ENCODE measurements around the gene HAAO.
"Not testable (repeated sequence)": the region's sequence is repeated elsewhere in the genome, so short reads cannot be mapped to it uniquely, and the experiment has no call there.

Gene HAAO

DNA sequence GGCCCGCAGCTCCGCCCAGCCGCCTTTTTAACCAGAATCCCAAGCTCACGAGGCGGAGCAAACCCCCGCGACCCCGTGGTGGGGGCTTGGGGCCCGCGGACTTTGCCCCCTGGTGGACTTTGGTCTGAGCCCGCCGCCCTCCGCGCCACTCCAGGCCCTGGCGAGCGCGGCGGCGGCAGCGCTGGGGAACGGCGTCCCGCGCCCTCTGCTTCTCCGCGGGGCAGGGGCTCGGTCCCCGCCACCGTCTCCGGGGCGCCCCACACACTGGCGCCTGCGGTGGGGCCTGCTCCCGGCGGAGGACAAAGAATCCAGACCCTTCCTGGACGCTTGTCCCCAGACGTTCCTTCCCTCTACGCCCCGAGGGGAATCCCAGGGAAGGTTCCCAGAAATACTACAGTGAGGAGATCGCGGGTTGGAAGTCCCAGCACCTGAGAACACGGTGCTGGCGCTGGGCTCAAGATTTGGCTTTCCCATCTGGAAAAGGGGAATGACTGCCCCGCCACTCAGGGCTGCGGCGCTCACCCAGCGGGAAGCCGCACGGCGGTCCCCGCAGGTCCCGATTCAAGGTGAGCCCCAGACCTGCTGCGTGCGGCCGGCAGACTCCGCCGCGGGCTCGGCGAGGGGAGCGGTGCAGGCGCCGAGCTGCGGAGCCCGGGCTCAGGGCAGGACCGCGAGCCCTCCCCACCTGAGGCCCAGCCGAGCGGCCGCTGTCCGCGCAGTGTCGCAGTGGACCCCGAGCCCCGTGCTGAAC lies at the start of gene HAAO:
HAAO (minus strand) TSS at position 1 of the 751 bp plus-strand sequence. CDS start 47 bp downstream, outside the sequence.
- DNase-seq: peak; percentile 81

DNA sequence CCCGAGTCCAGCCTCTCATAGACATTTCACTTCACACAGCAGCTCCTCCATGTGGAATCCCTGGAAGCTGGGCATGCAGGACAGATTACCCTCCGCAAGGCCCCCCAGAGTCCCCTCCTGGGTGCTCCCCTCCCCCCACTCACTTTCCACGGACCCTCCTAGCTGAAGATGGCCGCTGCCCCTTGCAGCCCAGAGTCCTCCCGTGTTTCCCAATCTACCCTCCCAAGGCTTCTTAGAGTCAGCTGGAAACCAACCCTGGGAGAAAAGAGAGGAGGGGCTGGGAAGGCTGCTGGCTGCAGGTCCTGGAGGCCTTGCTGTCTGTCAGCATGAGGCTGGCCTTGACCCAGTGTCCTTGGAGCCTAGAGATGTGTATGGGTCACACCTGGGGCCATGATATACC lies 49.0 kb upstream of the HAAO start:
- DNase-seq: no peak

DNA sequence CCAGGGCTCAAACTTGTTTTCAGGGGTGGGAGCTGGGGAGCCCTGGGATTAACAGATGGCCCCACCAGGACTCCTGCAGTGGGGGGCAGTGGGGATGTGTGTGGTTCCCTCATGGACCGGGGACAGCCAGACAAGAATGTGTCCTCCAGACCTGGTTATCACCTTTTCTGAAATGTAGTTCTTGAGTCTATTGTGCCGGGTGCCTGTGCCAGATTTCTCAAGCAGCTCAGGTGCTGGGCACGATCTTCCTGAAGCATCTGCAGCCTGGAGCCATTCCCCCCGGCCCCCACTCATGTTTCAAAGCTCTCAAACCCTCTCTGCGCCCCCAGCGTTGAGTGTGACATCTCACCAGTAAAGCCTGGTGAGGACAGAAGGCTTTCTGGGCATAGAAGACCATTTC lies 48.4 kb upstream of the HAAO start:
- DNase-seq: no peak

DNA sequence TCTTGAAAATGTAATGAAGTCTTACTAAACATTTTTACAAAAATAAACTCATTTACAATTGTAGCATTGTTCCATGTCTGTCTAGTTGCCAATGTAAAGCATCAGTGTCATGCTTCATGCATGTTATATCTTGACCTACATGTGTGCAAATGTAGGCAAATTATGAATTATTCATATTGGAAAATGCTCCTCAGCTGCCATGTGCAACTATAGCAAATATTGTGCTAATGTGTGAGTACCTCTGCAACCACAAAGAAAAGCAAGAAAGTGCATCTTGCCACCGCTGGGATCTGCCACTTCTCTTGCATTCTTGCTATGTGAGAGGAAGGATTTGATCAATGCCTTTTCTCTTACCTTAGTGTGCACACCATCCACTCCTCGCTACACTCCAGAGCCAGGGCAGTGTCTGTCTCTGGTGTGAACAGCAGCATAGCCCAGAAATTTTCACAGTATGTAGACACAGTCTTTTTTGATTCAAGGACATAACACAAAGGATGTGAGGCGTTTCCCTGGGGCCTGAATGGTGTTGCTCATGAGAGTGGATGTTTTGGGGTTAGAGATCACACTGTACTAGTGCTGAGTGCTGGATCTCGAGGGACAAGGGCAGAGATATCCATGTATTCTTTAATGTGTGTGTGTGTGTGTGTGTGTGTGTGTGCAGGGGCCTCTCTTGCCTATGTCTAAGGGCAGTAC lies 47.6 kb upstream of the HAAO start:
- DNase-seq: peak; percentile 76

DNA sequence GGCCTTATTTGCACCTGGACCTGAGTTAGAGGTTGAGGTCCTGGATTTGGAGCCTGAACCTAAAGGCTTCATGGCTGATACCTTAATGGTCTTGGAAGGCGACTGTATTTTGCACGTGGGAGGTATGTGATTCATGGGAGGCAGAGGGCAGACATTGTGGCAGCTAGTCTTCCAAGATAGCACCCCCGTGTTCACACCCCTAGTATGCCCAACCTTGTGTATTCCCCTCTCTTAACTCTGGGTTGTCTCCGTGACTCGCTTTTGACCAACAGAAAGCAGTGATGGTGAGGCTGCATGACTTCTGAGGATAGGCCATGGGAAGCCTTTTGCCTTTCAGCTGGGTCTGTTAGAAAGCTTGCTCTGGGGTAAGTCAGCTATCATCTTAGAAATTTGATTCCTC lies 45.8 kb upstream of the HAAO start:
- no peak for DNase-seq

DNA sequence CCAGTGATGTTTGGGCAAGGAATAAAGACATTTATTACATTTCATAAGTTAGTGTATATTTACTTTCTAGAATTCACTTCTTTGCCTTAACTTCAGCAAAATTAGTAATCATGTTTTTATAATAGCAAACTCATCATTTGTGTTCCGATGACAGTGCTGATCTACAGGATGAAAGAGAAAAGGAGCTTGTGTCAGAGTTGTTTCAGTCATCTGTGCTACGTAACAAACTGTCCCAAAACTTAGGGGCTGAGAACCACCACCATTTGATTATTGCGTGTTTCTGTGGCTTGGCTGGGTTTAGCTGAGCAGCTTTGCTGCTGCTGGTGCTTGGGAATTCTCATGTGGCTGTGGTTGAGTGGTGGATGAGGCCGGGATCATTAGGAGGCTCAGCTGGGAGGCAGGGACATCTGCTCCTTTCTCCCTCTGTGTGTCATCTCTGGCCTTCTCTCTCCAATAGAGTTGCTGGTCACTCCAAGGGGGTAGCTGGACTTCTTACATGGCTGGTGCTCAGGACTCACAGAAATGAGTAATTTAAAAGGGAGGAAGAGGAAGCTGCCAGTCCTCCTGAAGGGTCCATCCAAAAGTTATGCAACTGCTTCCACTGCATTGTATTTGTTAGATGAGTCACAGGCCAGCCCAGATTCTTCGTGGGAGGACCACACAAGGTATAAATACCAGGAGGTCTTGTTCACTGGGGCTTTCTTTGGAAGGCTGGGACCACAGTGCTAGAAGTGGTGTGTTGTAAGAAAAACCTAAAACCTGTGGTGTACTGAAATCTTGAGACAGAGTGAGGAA lies 43.4 kb upstream of the HAAO start:
- no peak for DNase-seq

DNA sequence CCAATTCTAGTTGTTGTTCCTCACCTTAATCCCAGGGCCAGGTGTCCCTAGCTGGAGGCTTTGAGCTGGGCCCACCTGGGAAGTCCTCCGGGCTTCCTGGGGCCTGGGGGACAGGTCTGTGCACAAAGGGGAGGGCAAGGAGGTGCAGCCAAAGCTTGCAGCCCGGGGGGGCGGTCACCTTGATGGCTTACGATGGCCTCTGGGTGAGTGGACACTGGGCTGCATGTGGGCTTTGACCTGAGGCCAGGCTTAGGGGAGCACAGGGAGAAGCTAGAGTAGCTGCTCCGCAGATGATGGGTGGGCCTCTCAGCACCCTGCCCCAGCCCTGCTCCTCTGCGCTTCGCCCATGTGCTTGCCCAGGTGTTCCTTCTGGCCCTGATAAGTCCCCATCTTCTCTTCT lies 41.8 kb upstream of the HAAO start:
- DNase-seq: no peak

DNA sequence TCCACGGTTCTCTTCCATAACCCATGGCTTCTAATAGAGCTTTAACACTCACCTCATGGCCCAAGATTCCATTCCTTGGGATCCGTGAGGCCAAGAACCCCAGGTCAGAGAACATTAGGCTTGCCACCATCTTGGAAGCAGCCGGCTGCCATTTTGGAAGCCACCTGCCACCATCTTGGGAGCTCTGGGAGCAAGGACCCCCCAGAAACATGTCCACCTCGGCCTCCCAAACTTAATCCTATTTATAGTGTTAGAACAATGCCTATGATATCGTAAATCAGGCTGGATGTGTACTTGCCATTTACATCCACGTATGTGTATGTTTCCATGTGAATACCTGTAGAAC lies 39.9 kb upstream of the HAAO start:
- no peak for DNase-seq

DNA sequence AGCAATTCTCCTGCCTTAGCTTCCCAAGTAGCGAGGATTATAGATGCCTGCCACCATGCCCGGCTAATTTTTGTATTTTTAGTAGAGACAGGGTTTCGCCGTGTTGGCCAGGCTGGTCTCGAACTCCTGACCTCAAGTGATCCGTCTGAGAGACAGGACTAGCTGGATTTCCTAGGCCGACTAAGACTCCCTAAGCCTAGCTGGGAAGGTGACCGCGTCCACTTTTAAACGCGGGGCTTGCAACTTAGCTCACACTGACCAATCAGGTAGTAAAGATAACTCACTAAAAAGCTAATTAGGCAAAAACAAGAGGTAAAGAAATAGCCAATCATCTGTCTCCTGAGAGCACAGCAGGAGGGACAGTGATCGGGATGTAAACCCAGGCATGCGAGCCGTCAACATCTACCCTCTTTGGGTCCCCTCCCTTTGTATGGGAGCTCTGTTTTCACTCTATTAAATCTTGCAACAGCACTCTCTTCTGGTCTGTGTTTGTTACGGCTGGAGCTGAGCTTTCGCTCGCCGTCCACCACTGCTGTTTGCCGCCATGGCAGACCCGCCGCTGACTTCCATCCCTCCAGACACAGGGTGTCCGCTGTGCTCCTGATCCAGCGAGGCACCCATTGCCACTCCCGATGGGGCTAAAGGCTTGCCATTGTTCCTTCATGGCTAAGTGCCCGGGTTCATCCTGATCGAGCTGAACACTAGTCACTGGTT lies 39.3 kb upstream of the HAAO start:
- DNase-seq: not testable (repeated sequence)

DNA sequence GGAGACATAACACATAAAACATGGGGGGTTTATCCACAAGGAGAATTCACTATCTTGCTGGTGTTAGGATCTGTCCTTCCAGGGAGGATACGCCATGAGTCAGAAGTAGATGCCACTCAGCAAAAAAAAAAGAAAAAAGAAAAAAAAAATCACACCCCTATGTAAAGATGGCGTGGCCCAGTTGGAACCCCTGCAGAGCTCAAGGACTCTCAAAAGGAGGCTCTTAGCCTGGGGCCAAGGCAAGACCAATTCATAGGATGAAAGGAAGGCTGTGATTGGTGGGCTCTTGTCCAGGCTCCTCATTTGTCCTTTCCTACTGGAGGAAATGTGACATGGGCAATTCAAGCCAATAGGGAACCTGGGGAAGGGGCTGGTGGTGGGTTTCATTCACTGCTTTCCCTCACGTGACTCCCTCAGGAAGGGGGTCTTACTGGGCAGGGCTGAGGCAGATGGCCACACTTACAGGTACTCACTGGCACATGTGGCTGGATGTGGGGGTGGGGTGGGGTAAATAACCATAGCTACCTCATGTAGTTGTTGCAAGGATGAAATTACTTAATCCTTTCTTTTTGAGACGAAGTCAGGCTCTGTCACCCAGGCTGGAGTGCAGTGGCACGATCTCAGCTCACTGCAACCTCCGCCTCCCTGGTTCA lies 38.7 kb upstream of the HAAO start:
- no peak for DNase-seq

DNA sequence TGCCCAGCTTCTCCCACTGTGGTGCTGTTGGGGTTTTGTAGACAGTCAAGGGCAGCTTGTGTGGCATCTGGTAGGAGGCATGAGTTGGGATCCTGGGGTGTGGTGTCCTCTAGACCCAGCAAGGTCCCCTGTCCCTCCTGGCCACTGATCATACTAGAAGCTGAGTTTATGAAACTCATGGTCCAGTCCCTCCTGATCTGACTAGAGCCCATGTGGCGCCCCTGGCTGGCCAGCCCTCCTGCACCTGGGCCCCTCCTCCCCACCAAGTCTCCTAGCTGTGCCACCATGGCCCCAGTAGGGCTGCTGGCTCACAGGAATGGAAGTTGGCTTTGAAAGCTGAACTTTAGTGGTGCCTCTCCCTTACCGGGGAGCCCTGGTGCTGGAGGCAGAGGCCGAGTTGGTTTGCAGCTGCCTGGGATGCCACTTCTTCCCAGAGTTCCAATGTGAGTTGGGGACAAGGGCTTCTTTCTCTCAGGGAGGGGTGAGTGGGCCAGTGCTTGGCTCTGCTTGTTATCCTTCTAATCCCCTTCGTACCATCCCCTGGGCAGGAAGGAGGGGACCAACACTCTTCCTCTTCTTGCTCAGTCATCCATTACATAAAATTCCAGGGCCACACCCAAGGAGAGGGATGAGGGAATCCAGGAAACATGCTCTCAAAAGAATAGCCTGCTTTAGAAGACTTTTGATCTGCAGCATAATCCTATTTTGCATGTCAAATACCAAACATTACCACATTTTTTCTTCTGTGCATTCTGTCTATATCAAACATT lies 37.5 kb upstream of the HAAO start:
- DNase-seq: no peak

DNA sequence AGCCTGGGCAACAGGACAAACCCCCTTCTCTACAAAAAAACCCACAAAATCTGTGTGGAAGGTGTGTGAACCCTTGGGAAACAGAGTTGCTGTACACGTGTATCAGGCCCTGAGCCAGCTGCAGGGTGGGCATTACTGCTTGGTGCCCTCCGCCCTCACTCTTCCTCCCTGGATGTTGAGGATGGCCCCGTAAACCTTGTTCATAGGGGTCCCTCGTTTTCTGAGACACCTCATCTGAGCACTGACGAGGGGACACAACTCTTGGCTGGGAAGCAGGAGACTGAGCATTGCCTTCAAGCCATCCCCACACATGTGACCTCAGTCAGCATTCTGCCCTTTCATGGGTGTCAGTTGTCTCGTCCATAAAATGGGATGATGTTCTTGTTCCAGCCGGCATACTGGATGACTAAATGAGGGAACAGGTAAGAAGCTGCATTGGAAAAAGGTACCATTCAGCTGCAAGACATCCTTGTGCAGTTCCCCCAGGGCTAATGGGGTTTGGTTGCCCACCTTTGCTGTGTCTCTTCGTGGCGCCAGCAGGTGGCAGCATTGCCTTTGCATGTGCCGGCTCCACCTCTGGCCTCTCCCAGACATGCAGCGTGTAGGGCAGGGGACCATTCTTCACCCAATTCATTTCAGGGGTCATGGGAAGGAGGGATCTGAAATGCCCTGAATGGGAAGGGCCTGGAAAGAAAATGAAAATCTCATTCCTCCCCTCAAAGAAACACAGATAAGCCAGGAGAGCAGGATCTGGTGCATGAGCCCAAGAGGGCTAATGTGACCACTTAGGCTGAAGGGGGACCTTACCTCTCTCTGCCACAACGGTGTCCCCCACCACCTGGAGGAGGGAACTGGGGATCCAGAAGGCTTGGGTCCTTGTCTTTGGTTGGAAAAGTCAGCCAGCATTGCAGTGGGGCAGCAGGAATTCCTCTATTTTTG lies 36.4 kb upstream of the HAAO start:
- DNase-seq: peak; percentile 92

DNA sequence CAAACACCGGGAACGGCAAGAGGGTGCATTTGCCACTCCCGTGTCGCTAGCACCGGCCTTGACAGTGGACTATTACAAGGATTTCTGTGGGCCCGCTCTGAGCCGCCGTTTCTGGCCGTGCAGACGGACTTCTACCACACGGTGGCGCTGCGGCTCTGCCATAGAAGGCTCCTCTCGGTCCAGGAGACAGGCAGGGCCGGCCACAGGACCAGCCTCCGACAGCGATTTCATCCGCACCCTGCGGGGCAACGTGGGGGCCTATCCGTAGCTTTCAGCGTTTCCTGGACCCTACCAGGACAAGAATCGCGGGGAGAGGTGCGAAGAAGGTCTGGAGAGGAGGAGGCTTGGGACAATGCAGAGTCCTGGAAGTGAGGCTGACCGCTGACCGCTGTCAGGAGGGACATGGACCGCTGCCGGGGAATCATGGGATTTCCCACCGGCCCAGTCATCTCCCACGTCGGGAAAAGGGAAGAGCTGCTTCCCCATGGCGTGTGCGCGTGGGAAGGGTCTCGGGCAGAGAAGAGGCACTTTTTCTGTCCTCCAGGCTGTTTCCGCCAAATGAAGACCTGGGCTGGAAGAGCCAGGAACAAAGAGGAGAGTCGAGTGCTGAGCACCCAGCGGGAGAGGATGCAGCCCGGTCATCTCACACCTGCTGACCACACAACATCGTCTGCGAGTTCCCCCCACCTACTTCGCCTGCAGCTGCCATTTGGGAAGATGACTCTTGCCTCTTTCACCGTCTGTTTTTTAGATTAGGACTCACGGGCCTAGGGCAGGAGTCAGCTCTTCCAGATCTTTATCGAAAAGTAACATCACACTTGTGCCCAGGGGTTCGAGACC lies 35.5 kb upstream of the HAAO start:
- peak; percentile 95 for DNase-seq

DNA sequence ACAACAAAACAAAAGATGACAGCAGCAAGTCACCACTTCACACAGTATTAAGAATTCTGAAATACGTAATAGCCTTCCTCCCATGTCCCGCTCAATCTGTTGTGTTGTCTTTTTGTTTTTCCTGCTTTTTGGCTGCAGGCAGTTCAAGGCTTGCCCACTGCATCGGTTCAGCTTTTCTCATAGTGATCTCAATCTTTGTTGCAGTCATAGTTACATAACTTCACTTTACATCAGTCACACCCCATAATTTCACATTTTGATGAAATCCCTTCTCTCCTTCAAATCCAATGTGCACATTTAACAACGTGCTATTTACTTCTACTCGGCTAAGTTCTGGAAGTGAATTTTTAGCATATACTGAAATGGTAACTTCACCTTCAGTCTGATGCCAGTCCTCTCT lies 33.8 kb upstream of the HAAO start:
- no peak for DNase-seq

DNA sequence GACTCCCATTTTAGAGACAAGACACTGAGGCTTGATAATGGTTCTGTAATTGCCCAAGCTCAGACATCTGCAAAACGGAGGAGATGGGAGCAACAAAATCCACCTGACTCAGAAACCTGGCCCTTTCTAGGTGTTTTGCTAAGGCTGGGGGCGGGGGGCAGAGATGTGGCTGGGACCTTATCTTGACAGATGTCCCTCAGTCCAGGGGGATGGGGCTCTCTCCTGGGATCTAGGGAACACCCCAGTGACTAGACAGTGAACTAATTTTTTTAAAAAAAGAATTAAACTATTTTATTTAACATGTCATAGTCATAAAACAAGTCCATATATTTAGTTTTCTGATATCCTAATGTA lies 32.0 kb upstream of the HAAO start:
- DNase-seq: no peak

DNA sequence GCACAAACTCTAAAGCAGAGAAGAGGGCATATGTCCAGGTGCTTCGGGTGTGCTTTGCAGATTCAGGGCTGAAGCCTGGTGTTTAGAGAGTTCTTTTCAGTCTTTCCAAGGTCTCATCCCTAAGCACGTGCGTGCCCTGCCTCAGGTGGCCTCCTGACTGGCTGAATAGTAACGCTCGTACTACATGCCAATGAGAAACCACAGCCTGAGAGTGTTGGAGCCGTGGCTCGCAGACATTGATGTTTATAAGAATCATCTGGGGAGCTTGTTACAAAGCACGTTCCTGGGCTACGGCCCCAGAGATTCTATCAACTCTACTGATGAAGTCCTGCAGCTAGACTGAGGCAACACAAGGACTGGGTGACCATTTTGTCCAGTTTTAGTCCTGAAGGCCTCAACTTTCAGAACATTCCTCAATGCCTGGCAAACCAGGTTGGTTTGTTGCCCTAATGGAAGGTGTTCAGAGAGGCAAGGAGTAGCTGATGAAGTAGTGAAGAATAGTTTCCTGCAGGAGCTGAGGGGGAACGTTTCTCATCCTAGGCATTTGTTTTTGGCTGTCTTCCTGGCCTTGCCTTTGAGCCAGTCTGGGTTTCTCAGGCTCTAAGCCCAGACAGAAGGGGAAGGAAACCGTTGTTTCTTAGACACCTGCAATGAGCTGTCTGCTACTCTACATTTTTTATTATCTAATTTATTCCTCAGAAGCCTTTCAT lies 31.5 kb upstream of the HAAO start:
- no peak for DNase-seq

DNA sequence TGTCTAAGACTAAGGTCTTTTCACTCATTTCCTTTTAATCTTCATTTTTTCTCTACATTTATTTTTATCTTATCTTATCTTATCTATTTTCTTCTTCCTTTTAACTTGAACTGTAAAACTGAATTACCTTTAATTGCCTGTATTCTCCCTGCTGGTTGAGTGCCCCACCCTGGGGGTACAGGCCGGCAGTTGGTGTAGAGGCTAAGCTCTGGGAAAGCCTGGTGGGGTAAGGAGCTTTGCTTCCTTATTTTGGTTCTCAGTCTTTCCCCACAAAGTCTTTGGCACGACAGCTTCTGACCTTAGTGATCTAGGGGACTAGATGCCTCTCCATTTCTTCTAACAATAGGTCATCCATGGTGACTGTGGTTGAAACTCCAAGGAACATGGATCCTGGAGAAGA lies 26.8 kb upstream of the HAAO start:
- DNase-seq: no peak

DNA sequence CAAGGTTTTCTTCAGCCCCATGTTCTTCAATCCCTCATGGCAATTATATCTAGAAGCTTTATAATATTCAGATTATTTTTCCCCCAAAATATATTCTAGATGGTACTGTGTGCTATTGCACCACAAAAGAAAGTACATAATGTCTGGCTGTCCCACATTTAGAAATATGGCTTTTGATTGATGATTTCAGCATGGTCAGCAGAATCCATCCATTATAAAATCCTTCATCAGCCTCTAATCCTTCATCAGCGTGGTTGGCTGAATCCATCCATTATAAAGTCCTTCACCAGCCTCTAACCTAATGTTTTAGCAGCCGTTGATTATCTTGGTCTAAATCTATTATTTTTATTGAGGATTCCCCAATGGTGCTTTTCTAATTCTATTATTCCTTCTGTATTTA lies 23.3 kb upstream of the HAAO start:
- no peak for DNase-seq

DNA sequence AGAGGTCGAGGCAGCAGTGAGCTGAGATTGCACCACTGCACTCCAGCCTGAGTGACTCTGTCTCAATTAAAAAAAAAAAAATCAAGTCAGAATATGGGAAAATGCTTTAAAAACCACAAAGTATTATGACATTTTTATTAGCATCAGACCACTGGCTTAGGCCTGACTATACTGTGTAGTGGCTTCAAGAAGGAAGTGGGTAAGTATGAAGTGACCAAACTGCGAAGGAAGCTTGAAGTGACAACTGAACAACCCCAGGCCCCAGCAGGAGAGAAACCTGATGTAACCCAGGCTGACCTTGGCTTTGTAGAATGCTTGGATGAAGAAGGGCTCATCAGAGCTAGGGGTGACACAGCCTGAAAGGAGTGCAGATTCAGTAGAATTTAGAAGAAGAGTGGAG lies 21.4 kb upstream of the HAAO start:
- no peak for DNase-seq

All from eye (tissue), 1 donor.